ENCODE measurements around the gene C6orf52.
"Not testable (repeated sequence)": the region's sequence is repeated elsewhere in the genome, so short reads cannot be mapped to it uniquely, and the experiment has no call there.

Gene C6orf52

GRCh38 chr6:10695086-10695657 lies 756 bp upstream of the C6orf52 start:
- no peak for DNase-seq

DNA sequence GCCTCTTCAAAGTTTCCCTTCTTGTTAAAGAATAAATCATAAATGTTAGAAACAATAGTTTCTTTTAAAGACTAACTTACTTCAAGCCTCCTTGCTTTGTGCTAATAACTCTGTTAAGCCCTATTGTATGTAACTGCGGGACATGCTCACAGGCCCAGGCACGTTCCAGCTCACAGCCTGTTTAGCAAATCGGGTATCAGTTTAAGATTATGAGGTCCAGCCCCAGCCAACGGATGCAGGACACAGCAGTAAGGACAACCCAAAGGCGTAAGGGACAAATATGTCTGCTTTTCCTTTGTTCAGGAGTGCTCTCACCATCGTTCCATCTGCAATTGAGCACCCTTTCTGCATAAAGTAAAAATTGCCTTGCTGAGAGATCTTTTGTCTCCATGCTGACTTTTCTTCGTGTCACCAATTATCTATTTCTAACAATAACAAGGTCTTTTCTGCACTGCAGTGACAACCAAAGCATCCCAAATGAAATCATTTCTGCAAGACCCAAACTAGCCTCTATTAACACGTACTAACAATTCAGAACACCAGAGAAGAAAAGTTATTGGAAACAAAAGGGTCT lies 1.4 kb downstream of the C6orf52 start:
- no peak for DNase-seq

- DNase-seq = no peak
Observed at GRCh38 chr6:10690651-10691445, 3.6 kb downstream of the C6orf52 start.

- DNase-seq = no peak
Observed at GRCh38 chr6:10687582-10687981, 6.8 kb downstream of the C6orf52 start.

DNA sequence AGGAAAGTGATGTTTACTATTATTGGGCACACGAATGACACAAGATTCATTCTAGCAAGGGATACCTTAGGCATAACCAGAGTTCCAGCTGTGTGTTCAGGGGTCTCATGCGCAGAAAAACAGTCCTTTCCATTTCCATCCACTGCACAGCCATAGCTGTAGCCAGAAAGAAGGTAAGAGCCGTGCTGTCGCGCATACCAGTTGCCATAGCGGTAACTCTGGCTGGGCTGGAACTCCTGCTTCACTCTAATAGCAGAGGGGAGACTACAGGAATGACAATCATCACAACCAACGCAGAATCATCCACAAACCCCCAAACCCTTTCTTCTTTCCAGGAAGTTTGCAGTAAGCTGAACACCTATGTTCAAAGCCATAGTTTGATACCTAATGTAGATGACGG lies 7.5 kb downstream of the C6orf52 start:
- DNase-seq = no peak

- DNase-seq = no peak
Observed at GRCh38 chr6:10685092-10685915, 9.1 kb downstream of the C6orf52 start.

GRCh38 chr6:10684618-10685017 lies 9.8 kb downstream of the C6orf52 start:
- DNase-seq = no peak

DNA sequence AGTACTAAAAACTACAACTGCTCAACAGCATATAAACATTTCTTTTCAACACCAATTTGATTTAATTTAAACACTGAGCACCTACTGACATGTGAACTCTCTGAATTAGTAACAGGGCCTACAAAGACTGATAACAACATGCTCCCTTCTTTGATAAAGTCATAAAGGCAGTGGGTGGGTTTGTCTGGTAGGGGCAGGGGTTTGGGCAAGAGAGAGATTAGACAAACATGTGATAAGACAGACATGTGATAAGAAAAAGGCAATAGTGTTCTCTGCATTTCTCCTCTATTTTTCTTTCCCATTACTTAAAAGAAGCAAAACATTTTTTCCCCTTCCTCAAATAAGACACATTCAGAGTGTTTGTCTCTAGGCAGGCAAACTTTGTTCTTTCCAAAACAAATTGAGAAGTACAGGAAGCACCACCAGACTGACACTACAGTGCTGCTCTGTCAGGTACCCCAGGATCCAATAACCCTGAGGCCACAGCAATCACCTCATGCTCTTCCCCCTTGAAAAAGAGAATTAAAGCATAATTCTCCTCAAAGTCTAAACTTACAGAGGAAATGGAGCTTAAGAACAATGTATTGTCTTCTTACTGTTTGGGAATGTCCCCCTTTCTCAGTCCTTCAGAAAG lies 11.9 kb downstream of the C6orf52 start:
- no peak for DNase-seq

DNA sequence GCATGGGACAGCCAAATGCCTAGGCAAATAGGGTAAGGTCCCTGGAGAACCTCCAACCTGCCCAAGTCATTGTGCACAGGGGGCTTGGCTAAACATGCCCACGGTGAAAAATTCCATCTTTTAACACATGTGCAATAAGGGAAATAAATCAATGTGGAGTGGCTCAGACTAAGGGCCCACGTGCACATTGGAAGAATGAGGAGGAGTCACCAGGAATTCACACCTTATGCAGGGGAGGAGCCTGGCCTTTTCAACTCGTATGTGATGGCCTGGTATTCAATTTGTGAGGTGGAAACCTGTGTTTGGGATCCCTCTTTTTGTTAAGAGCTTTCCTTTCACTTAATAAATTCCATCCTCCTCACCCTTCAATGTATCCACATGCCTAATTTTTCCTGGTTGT lies 12.6 kb downstream of the C6orf52 start:
- no peak for DNase-seq

- DNase-seq = no peak
Observed at GRCh38 chr6:10678456-10678855, 16.0 kb downstream of the C6orf52 start.

- no peak for DNase-seq
Observed at GRCh38 chr6:10676403-10676802, 18.0 kb downstream of the C6orf52 start.

DNA sequence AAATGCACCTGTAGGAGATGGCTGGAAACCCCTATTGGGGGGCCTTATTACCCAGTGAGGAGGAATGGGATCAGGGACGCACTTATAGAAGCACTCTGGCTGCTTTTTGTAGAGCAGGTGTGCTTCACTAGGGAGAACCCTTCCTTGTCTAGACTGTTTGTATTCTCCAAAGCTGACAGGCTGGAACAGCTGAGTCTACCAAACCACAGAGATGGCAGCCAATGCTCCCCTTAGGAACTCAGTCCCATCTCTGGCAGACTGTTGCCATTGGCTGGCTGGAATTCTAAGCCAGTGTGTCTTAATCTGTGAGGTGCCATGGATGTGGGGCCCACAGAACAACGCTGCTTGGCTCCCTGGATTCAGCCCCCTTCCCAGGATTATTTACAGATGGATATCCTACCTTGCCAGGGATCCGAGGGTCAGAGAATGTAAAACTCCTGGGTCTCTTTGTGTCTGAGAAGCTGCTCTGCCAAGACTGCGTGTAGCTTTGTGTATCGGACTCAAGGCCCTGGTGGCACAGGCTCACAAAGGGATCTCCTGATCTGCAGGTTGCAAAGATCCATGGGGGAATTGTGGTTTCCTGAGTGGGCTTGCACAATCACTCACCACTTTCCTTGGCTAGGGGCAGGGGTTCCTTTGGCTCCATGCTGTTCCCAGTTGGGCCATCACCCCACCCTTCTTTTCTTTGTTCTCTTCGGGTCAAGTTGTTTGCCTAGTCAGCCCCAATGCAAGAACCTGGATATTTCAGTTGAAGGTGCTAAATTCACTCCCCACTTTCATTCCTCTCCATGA lies 26.1 kb downstream of the C6orf52 start:
- no peak for DNase-seq

DNA sequence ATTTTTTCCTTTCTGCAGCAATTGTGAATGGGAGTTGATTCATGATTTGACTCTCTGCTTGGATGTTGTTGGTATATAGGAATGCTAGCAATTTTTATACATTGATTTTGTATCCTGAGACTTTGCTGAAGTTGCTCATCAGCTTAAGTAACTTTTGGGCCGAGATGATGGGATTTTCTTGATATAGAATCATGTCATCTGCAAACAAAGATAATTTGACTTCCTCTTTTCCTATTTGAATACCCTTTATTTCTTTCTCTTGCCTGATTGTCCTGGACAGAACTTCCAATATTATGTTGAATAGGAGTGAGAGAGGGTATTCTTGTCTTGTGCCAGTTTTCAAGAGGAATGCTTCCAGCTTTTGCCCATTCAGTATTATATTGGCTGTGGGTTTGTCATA lies 28.8 kb downstream of the C6orf52 start:
- not testable (repeated sequence) for DNase-seq

DNA sequence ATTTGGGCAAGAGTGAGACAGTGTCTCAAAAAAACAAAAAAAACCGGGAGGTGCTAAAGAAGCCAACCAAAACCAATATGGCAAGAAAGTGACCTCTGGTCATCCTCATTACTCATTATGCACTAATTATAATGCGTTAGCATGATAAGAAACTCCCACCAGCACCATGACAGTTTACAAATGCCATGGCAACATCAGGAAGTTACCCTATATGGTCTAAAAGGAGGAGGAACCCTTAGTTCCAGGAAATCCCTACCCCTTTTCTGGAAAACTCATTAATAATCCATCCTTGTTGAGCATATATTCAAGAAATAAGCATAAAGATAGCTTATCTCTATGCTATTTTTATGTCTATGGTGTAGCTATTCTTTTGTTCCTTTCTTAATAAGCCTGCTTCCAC lies 31.7 kb downstream of the C6orf52 start:
- DNase-seq = no peak

GRCh38 chr6:10662207-10662606 lies 32.2 kb downstream of the C6orf52 start:
- no peak for DNase-seq

- not testable (repeated sequence) for DNase-seq
Observed at GRCh38 chr6:10660431-10661191, 33.8 kb downstream of the C6orf52 start.

- DNase-seq = no peak
Observed at GRCh38 chr6:10659699-10660348, 34.6 kb downstream of the C6orf52 start.

DNA sequence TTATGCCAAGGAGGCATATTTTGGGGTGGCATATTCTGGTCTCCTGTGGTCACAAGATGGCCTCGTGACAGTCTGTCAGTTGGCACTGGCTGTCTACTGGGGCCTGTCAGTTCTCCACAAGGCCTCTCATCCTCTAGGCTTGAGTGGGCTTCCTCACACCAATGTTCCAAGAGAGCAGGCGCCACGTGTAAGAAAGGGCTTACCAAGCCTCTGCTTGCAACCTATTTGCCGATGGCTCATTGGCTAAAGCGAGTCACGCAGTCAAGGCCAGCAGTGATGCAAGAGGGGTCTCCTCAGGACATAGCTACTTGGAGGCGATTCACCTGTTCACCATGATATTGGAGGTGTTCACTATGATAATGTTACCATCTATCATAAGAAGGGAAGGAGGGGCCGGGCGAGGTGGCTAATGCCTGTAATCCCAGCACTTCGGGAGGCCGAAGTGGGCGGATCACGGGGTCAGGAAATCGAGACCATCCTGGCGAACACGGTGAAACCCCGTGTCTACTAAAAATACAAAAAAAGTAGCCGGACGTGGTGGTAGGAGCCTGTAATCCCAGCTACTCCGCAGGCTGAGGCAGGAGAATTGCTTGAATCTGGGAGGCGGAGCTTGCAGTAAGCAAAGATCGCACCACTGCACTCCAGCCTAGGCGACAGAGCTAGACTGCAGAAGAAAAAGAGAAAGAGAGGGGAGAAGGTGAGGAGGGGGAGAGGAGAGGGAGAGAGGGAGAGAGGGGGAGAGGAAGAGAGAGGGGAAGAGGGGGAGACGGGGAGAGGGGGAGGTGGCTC lies 35.3 kb downstream of the C6orf52 start:
- DNase-seq = no peak

GRCh38 chr6:10655508-10656055 lies 38.8 kb downstream of the C6orf52 start:
- peak; percentile 4 for DNase-seq

DNA sequence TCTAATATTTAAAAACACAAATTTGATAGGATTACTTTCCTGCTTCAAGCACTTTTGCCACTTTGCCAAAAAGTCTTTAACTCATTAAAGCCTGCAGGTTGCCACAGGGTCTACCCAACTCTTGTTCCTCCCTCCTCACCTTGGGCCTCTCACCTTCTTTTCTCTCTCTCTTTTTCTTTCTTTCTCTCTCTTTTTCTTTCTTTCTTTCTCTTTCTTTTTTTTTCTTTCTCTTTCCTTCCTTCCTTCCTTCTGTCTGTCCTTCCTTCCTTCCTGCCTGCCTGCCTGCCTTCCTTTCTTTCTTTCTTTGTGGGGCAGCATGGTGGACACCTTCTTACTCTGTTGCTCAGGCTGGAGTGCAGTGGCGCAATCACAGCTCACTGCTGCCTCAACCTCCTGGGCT lies 50.2 kb downstream of the C6orf52 start:
- no peak for DNase-seq

Measured in CD4-positive, alpha-beta T cell treated with Interferon gamma for 1 hour (primary cell).